IMR-90 (cell line): ENCODE measurements around the gene SLC6A20. TPM values are rescaled to one million over a fixed set of nuclear protein-coding genes. Genes with fewer than 3 reads are reported as not detected.

Experiments used
- ATAC-seq: fragments of 200-7000 bp; cut with Tn5 transposase; 2 replicates; pipeline ENCODE4 v1.9.1; 2020; ENCODE audit warnings: low read depth, mild to moderate bottlenecking, moderate library complexity
- BruUV-seq: library from RNA; stranded (reverse); fragments of 400-500 nt; replicated peaks from 2 replicates; lab custom pipeline; 2021; lab: Mats Ljungman, UMichigan
- CTCF ChIA-PET: fragments of 300-600 bp; formaldehyde crosslinking; extraction: SDS; loops from one replicate; lab custom pipeline; 2021; ENCODE audit warnings: antibody characterized with exemption; lab: Yijun Ruan, JAX
- POLR2A ChIA-PET: fragments of 300-600 bp; sonication (Branson Sonifier 250); formaldehyde crosslinking; loops from one replicate; lab custom pipeline; 2022; ENCODE audit warnings: antibody characterized with exemption; ENCODE audit not compliant: unreplicated experiment; lab: Charles Lee
- DNase-seq: peaks from one replicate; pipeline ENCODE4 v3.0.0; 2013
- H2AFZ ChIP-seq: replicated peaks from 2 replicates; pipeline ENCODE3; 2013; ENCODE audit warnings: low read length, mild to moderate bottlenecking; ENCODE audit not compliant: poor library complexity
- H2AK5ac ChIP-seq: 2 replicates; pipeline ENCODE4 v1.6.1; 2013; ENCODE audit warnings: low read depth, low read length, inconsistent platforms
- H2AK9ac ChIP-seq: replicated peaks from 2 replicates; pipeline ENCODE3; 2013; ENCODE audit warnings: mild to moderate bottlenecking, low read depth, low read length, moderate library complexity; ENCODE audit not compliant: poor library complexity
- H2BK120ac ChIP-seq: 2 replicates; pipeline ENCODE4 v1.6.1; 2013; ENCODE audit warnings: low read depth, low read length, inconsistent platforms
- H2BK15ac ChIP-seq: 3 replicates; pipeline ENCODE4 v1.6.1; 2013; ENCODE audit warnings: low read depth, low read length, inconsistent platforms
- H2BK20ac ChIP-seq: 2 replicates; pipeline ENCODE4 v1.6.1; 2013; ENCODE audit warnings: low read depth, mild to moderate bottlenecking, inconsistent platforms, low read length, moderate library complexity
- H2BK5ac ChIP-seq: 2 replicates; pipeline ENCODE4 v1.6.1; 2013; ENCODE audit warnings: mild to moderate bottlenecking, low read depth, low read length, inconsistent platforms; ENCODE audit not compliant: poor library complexity, severe bottlenecking
- H3K14ac ChIP-seq: replicated peaks from 2 replicates; pipeline ENCODE4 v1.6.1; 2013; ENCODE audit warnings: low read depth, low read length, inconsistent platforms
- H3K18ac ChIP-seq: 2 replicates; pipeline ENCODE4 v1.6.1; 2013; ENCODE audit warnings: low read depth, low read length, control low read depth
- H3K23ac ChIP-seq: 2 replicates; pipeline ENCODE4 v1.6.1; 2013; ENCODE audit warnings: low read depth, low read length, inconsistent platforms
- H3K27ac ChIP-seq: 2 replicates; pipeline ENCODE4 v1.5.1; 2013; ENCODE audit warnings: mild to moderate bottlenecking, control low read depth, low read length; ENCODE audit not compliant: insufficient read depth
- H3K27me3 ChIP-seq: 2 replicates; pipeline ENCODE4 v1.6.1; 2013; ENCODE audit warnings: low read length; ENCODE audit not compliant: control insufficient read depth, insufficient read depth
- H3K36me3 ChIP-seq: 2 replicates; pipeline ENCODE4 v1.6.1; 2013; ENCODE audit warnings: low read length, mixed read lengths; ENCODE audit not compliant: control insufficient read depth, insufficient read depth
- H3K4ac ChIP-seq: 2 replicates; pipeline ENCODE4 v1.6.1; 2013; ENCODE audit warnings: low read depth, low read length, inconsistent platforms
- H3K4me1 ChIP-seq: 2 replicates; pipeline ENCODE4 v1.6.1; 2013; ENCODE audit warnings: low read length, mixed read lengths; ENCODE audit not compliant: control insufficient read depth, insufficient read depth
- H3K4me2 ChIP-seq: 2 replicates; pipeline ENCODE4 v1.6.1; 2013; ENCODE audit warnings: low read depth, mild to moderate bottlenecking, control low read depth, low read length, moderate library complexity
- H3K4me3 ChIP-seq: 2 replicates; pipeline ENCODE4 v1.5.1; 2013; ENCODE audit warnings: low read depth, mild to moderate bottlenecking, control low read depth, low read length, moderate library complexity; ENCODE audit not compliant: insufficient read depth
- H3K56ac ChIP-seq: 2 replicates; pipeline ENCODE4 v1.6.1; 2013; ENCODE audit warnings: low read length, inconsistent platforms; ENCODE audit not compliant: insufficient read depth; ENCODE audit errors: extremely low read depth
- H3K79me1 ChIP-seq, 2 experiments: 2 replicates each; pipeline ENCODE4 v1.6.1; 2013; ENCODE audit warnings: low read length in 2 of 2, inconsistent platforms in 1 of 2, low read depth in 1 of 2
- H3K9ac ChIP-seq: 2 replicates; pipeline ENCODE4 v1.6.1; 2013; ENCODE audit warnings: low read depth, low read length, control low read depth
- H3K9me1 ChIP-seq: 2 replicates; pipeline ENCODE4 v1.6.1; 2013; ENCODE audit warnings: low read length, inconsistent platforms; ENCODE audit not compliant: insufficient read depth
- H3K9me3 ChIP-seq: 2 replicates; pipeline ENCODE4 v1.6.1; 2013; ENCODE audit warnings: low read length; ENCODE audit not compliant: control insufficient read depth, insufficient read depth
- H4K20me1 ChIP-seq: 2 replicates; pipeline ENCODE4 v1.6.1; 2013; ENCODE audit warnings: low read length, inconsistent platforms; ENCODE audit not compliant: insufficient read depth
- H4K5ac ChIP-seq: 2 replicates; pipeline ENCODE4 v1.6.1; 2013; ENCODE audit warnings: mild to moderate bottlenecking, low read depth, low read length, control low read depth
- H4K8ac ChIP-seq, 2 experiments: 2 replicates each; pipeline ENCODE4 v1.6.1; 2013; ENCODE audit warnings: low read depth in 2 of 2, low read length in 2 of 2, control low read depth in 1 of 2, inconsistent platforms in 1 of 2
- H4K91ac ChIP-seq: 2 replicates; pipeline ENCODE4 v1.6.1; 2013; ENCODE audit warnings: low read depth, low read length, inconsistent platforms; ENCODE audit not compliant: insufficient read depth
- BHLHE40 ChIP-seq: fragments of 150-350 bp; IDR thresholded peaks from 2 replicates; pipeline ENCODE4 v1.6.1; 2016; ENCODE audit warnings: mild to moderate bottlenecking, low read depth, low read length
- CHD1 ChIP-seq: IDR thresholded peaks from 2 replicates; pipeline ENCODE4 v1.6.1; 2012; ENCODE audit warnings: low read depth, low read length, improper control_type of control experiment
- CTCF ChIP-seq: conservative IDR thresholded peaks from 2 replicates; pipeline ENCODE4 v1.5.1; 2012; ENCODE audit warnings: mild to moderate bottlenecking, low read depth, low read length, improper control_type of control experiment
- ELK1 ChIP-seq: fragments of 150-350 bp; IDR thresholded peaks from 2 replicates; pipeline ENCODE4 v1.6.1; 2016; ENCODE audit warnings: low read depth, mild to moderate bottlenecking, low read length, moderate library complexity, borderline replicate concordance
- FOS ChIP-seq: fragments of 150-350 bp; IDR thresholded peaks from 2 replicates; pipeline ENCODE4 v1.6.1; 2016; ENCODE audit warnings: low read depth, low read length
- MAFK ChIP-seq: IDR thresholded peaks from 2 replicates; pipeline ENCODE4 v1.6.1; 2012; ENCODE audit warnings: low read depth, low read length, improper control_type of control experiment
- MAZ ChIP-seq: IDR thresholded peaks from 2 replicates; pipeline ENCODE4 v1.6.1; 2012; ENCODE audit warnings: low read depth, mild to moderate bottlenecking, low read length, improper control_type of control experiment, moderate library complexity, borderline replicate concordance
- MXI1 ChIP-seq: IDR thresholded peaks from 2 replicates; pipeline ENCODE4 v1.6.1; 2012; ENCODE audit warnings: low read depth, mild to moderate bottlenecking, low read length, moderate library complexity, borderline replicate concordance
- NFE2L2 ChIP-seq: fragments of 150-350 bp; IDR thresholded peaks from 2 replicates; pipeline ENCODE4 v1.6.1; 2016; ENCODE audit warnings: low read depth, mild to moderate bottlenecking, low read length
- POLR2A ChIP-seq: IDR thresholded peaks from 2 replicates; pipeline ENCODE4 v1.6.1; 2012; ENCODE audit warnings: mild to moderate bottlenecking, low read depth, low read length
- RAD21 ChIP-seq: IDR thresholded peaks from 2 replicates; pipeline ENCODE4 v1.6.1; 2012; ENCODE audit warnings: low read length, improper control_type of control experiment
- RCOR1 ChIP-seq: IDR thresholded peaks from 2 replicates; pipeline ENCODE4 v1.6.1; 2012; ENCODE audit warnings: mild to moderate bottlenecking, low read length, improper control_type of control experiment; ENCODE audit not compliant: insufficient replicate concordance
- RFX5 ChIP-seq: IDR thresholded peaks from 2 replicates; pipeline ENCODE4 v1.8.0; 2012; ENCODE audit warnings: low read depth, mild to moderate bottlenecking, low read length, moderate library complexity
- SMC3 ChIP-seq: fragments of 150-350 bp; IDR thresholded peaks from 2 replicates; pipeline ENCODE4 v1.6.1; 2016; ENCODE audit warnings: low read depth, mild to moderate bottlenecking, antibody characterized with exemption, low read length, moderate library complexity
- USF2 ChIP-seq: fragments of 150-350 bp; IDR thresholded peaks from 2 replicates; pipeline ENCODE4 v1.6.1; 2017; ENCODE audit warnings: mild to moderate bottlenecking, antibody characterized with exemption, low read length, low read depth
- WGBS, 2 experiments: methylation state at CpG; one replicate each; pipeline versions ENCODE4 v1.1.5 to v1.1.7; 2013; ENCODE audit warnings: missing lambda C conversion rate in 2 of 2; ENCODE audit not compliant: insufficient read length in 1 of 2; ENCODE audit errors: extremely low coverage in 2 of 2; 5-methylcytosine and 5-hydroxymethylcytosine counted together
- dilution Hi-C: fragments of 300-500 bp; cut with HindIII; formaldehyde crosslinking; loops from one replicate; pipeline ENCODE4 v1.14.3; 2018; ENCODE audit warnings: low sequenced_read_pairs; ENCODE audit not compliant: unreplicated experiment
- in situ Hi-C: fragments of 300-500 bp; cut with MboI; formaldehyde crosslinking; loops from 3 replicates; pipeline ENCODE4 v1.14.3; 2019; ENCODE audit warnings: low sequenced_read_pairs, inconsistent platforms, mixed read lengths
- intact Hi-C: fragments of 100-400 bp; cut with micrococcal nuclease; formaldehyde crosslinking; loops from 2 replicates; pipeline ENCODE4 v1.10.0; 2022
- polyA plus RNA-seq, 3 experiments: library from polyadenylated mRNA; depleted of rRNA; stranded (reverse); fragments of >200 nt; gene quantifications; 2 replicates each; pipeline ENCODE4 v1.2.3, GENCODE V29; 2012; ENCODE audit warnings: low replicate concordance in 1 of 3
- total RNA-seq: library from RNA; depleted of rRNA; stranded (reverse); fragments of >200 nt; gene quantifications from 2 replicates; pipeline ENCODE4 v1.2.3, GENCODE V29; 2012

The SLC6A20 gene
- total and polyA plus RNA-seq, 2 of the 4 experiments (the other 2 are of a cell fraction), result not detected

- Histone ChIP-seq H4K91ac (no peak overlapping the region), H4K20me1 (no peaks in the 10 kb centered on the region; the same call in none of the 2 replicates), H3K79me1 (no peaks in the 10 kb centered on the region), H3K9ac (no peak overlapping the region), H3K23ac (no peak overlapping the region), H2AK9ac (no peak overlapping the region), H3K9me3 (peaks cover 3% of the 10 kb centered on the region; the same call in 1 of the 2 replicates), H3K27ac (no peak overlapping the region), H3K36me3 (no peaks in the 10 kb centered on the region), H3K4me1 (peaks cover 5% of the 10 kb centered on the region; the same call in 1 of the 2 replicates), H2AK5ac (no peak overlapping the region), H2BK120ac (no peak overlapping the region), H3K9me1 (no peaks in the 10 kb centered on the region), H3K18ac (no peak overlapping the region), H3K27me3 (peaks cover 68% of the 10 kb centered on the region), H2BK15ac (no peak overlapping the region), H3K4me2 (no peak overlapping the region), H3K56ac (no peak overlapping the region), H2BK5ac (no peak overlapping the region), H2BK20ac (no peak overlapping the region), H4K5ac (no peak overlapping the region), H3K4ac (no peak overlapping the region), H4K8ac (no peak overlapping the region), H3K14ac (no peak overlapping the region), H2AFZ (no peak overlapping the region), H3K4me3 (no peak overlapping the region)
- dilution Hi-C loops (no loop called here), in situ Hi-C loops (no loop called here), intact Hi-C loops (no loop called here)
- WGBS, 2 experiments, result 100% methylated on average over 1 of the region's 2 CpGs; no CpG with 5 or more reads in 1 of the 2 experiments
- no TSS peak for BruUV-seq
- POLR2A ChIA-PET, result no interaction called here
- DNase-seq (no peak), ATAC-seq (no peak)
- TF ChIP-seq CHD1 (no peak), POLR2A (no peak), MAFK (no peak), CTCF (no peak), RCOR1 (no peak), RAD21 (no peak), RFX5 (no peak), ELK1 (no peak), MAZ (no peak), NFE2L2 (no peak), SMC3 (no peak), BHLHE40 (no peak), FOS (no peak), MXI1 (no peak), USF2 (no peak)
- CTCF ChIA-PET, result no interaction called here
Observed at GRCh38 chr3:45799586-45799985, 3.2 kb upstream of the SLC6A20 start.
